Fibroblast of the aortic adventitia (primary cell): ENCODE results near the gene EOLA1. TPM values are rescaled to one million over a fixed set of nuclear protein-coding genes. Genes with fewer than 3 reads are reported as not detected.

Experiments used
- DNase-seq: peaks from one replicate; pipeline ENCODE4 v3.0.0-alpha.2; 2010; ENCODE audit warnings: low read depth
- H3K4me3 ChIP-seq: 2 replicates; pipeline ENCODE4 v1.5.1; 2011; ENCODE audit warnings: low read depth, mild to moderate bottlenecking, control low read depth, low read length, moderate library complexity
- CTCF ChIP-seq: IDR thresholded peaks from 2 replicates; pipeline ENCODE4 v1.5.1; 2011; ENCODE audit warnings: mild to moderate bottlenecking, low read length, control low read depth, inconsistent platforms; ENCODE audit not compliant: insufficient read depth
- total RNA-seq: library from RNA; depleted of rRNA; stranded (reverse); fragments of >200 nt; gene quantifications from 2 replicates; pipeline ENCODE4 v1.2.3, GENCODE V29; 2012; ENCODE audit warnings: low replicate concordance

Gene EOLA1
- total RNA-seq: 11.1 and 19.4 TPM in 2 replicates

- peak within 1 kb of the TSS; percentile 86 for H3K4me3 ChIP-seq
These were observed at the start of gene EOLA1 for GRCh38 chrX:149540621-149541520. TSS of gene EOLA1 (plus strand) at chrX:149541012. CDS start at chrX:149545631, 4,619 bp downstream.

GRCh38 chrX:149491812-149492211 lies 49.0 kb upstream of the EOLA1 start:
- H3K4me3 ChIP-seq: no peak overlapping the region
- DNase-seq: no peak
- no peak for TF ChIP-seq CTCF

More at GRCh38 chrX:149540621-149541520, at the start of gene EOLA1:
- DNase-seq: peak; percentile 96
- no peak for TF ChIP-seq CTCF

- DNase-seq: no peak
- no peak for TF ChIP-seq CTCF
- no peak overlapping the region for H3K4me3 ChIP-seq
These were observed 46.9 kb upstream of the EOLA1 start for GRCh38 chrX:149493567-149494562.

- H3K4me3 ChIP-seq: no peak overlapping the region
- DNase-seq: no peak
- TF ChIP-seq CTCF: no peak
These were observed 45.8 kb upstream of the EOLA1 start for GRCh38 chrX:149494844-149495565.

GRCh38 chrX:149495573-149496071 lies 45.2 kb upstream of the EOLA1 start:
- no peak overlapping the region for H3K4me3 ChIP-seq
- no peak for TF ChIP-seq CTCF
- peak; percentile 58 for DNase-seq

- H3K4me3 ChIP-seq: no peak overlapping the region
- no peak for TF ChIP-seq CTCF
These were observed 43.8 kb upstream of the EOLA1 start for GRCh38 chrX:149497054-149497453.

More at GRCh38 chrX:149497054-149497453, 43.8 kb upstream of the EOLA1 start:
- DNase-seq: no peak
